ENCODE measurements around the gene PTK7.
A peak's percentile ranks its signal among the peaks of the same experiment; 100 is the strongest.

The PTK7 gene

DNA sequence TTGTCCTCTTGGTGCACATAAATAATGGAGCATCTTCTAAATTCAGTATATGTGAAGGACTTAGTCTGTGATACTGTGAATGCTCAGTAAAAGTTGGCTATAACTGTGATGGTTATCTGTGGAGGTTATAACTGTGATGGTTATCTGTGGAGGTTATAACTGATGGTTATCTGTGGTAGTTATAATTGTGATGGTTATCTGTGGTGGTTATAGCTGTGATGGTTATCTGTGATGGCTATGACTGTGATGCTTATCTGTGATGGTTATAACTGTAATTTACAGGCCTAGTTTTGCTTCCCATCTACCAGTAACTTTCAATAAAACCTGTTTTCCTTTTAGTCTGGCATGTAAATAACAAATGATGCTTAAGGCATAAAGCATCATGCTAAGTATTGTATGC lies 16.5 kb downstream of the PTK7 start:
- Histone ChIP-seq H3K9ac (no peak overlapping the region), H3K4me1 (peaks cover 32% of the 10 kb centered on the region), H3K27ac (no peak overlapping the region), H3K9me3 (ENCODE audit: control insufficient read depth, low read length) (no peaks in the 10 kb centered on the region), H3K4me2 (ENCODE audit: low read length) (no peak overlapping the region), H3K27me3 (ENCODE audit: control insufficient read depth, insufficient read depth, low read length) (no peaks in the 10 kb centered on the region), H3K79me2 (peaks cover 3% of the 10 kb centered on the region), H3K4me3 (ENCODE audit: low read depth, low read length) (no peak overlapping the region), H2AFZ (no peak overlapping the region), H3K36me3 (ENCODE audit: control insufficient read depth, insufficient read depth, low read length) (no peaks in the 10 kb centered on the region)
- TF ChIP-seq, protein P1, sequence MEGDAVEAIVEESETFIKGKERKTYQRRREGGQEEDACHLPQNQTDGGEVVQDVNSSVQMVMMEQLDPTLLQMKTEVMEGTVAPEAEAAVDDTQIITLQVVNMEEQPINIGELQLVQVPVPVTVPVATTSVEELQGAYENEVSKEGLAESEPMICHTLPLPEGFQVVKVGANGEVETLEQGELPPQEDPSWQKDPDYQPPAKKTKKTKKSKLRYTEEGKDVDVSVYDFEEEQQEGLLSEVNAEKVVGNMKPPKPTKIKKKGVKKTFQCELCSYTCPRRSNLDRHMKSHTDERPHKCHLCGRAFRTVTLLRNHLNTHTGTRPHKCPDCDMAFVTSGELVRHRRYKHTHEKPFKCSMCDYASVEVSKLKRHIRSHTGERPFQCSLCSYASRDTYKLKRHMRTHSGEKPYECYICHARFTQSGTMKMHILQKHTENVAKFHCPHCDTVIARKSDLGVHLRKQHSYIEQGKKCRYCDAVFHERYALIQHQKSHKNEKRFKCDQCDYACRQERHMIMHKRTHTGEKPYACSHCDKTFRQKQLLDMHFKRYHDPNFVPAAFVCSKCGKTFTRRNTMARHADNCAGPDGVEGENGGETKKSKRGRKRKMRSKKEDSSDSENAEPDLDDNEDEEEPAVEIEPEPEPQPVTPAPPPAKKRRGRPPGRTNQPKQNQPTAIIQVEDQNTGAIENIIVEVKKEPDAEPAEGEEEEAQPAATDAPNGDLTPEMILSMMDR (IDR thresholded peaks at IDR 0.05): no peak

DNA sequence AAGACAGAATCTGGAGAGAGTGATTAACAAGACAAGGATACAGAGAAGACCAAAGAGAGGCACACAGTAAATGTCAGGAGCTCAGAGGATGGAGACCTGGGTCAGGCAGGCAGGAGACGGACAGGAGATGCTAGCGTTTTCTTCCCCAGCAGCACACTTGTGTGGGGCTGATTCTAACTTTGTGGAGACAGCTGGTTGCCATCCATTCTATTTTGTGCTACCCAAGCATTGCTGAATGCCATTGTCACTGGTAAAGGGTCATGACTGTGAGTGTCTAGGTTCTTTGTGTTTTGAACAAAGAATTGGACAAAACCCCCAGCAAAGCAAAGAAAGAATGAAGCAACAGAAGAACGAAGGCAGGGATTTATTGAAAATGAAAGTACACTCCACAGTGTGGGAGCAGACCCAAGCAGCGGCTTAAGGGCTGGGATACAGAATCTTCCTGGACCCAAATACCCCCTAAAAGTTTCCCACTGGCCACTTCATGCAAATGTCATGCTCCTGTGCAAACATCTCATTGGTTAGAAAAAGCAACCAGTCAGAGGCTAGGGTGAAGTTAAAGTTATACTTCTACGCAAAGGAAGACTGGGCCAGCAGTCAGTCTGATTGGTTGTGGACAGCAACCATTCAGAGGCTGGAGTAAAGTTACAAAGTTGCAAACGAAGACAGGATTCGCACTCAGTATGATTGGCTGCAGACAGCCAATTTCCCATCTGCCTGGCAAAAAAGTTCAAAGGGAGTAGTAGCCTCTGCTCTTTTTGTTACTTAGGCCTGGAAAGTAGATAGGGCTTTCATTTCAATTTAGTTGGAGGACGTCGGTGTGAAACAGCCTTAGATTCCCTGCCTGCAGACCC lies 17.5 kb downstream of the PTK7 start:
- peak overlapping the region; percentile 51 for H3K27ac ChIP-seq
- TF ChIP-seq, protein P1 (IDR thresholded peaks at IDR 0.05): no peak
- H3K36me3 ChIP-seq (ENCODE audit: control insufficient read depth, insufficient read depth, low read length): no peaks in the 10 kb centered on the region
- peaks cover 39% of the 10 kb centered on the region for H3K4me1 ChIP-seq
- no peaks in the 10 kb centered on the region for H3K27me3 ChIP-seq (ENCODE audit: control insufficient read depth, insufficient read depth, low read length)
- no peak overlapping the region for H3K9ac ChIP-seq
- no peaks in the 10 kb centered on the region for H3K9me3 ChIP-seq (ENCODE audit: control insufficient read depth, low read length)
- no peak overlapping the region for H3K4me2 ChIP-seq (ENCODE audit: low read length)
- peaks cover 2% of the 10 kb centered on the region for H3K79me2 ChIP-seq
- no peak overlapping the region for H3K4me3 ChIP-seq (ENCODE audit: low read depth, low read length)
- peak overlapping the region; percentile 48 for H2AFZ ChIP-seq

DNA sequence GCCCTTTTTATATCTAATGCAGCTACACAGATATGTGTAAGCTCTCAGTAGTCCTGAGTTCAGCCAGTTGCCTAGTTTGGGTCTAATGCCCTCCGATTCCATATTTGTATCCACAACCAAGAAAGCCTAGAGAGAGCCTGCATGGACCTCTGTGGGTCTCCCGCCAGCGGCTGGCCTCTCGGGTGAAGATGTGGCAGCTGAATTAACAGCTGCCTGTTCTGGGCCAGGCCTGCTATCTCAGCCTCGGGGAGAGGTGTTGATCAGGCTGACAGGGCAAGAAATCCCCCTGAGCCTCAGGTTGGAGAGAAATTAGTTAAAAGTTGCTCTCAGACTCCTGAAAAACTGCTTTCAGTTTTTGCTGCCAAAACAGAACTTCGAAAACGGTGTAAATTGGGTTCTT lies 19.8 kb downstream of the PTK7 start:
- Histone ChIP-seq H3K36me3 (ENCODE audit: control insufficient read depth, insufficient read depth, low read length) (no peaks in the 10 kb centered on the region), H3K9ac (no peak overlapping the region), H3K4me3 (ENCODE audit: low read depth, low read length) (no peak overlapping the region), H3K27ac (no peak overlapping the region), H3K9me3 (ENCODE audit: control insufficient read depth, low read length) (no peaks in the 10 kb centered on the region), H3K27me3 (ENCODE audit: control insufficient read depth, insufficient read depth, low read length) (no peaks in the 10 kb centered on the region), H3K4me2 (ENCODE audit: low read length) (no peak overlapping the region), H2AFZ (peak overlapping the region; percentile 77), H3K4me1 (peaks cover 27% of the 10 kb centered on the region), H3K79me2 (peaks cover 3% of the 10 kb centered on the region)
- TF ChIP-seq, protein P1 (IDR thresholded peaks at IDR 0.05): no peak

DNA sequence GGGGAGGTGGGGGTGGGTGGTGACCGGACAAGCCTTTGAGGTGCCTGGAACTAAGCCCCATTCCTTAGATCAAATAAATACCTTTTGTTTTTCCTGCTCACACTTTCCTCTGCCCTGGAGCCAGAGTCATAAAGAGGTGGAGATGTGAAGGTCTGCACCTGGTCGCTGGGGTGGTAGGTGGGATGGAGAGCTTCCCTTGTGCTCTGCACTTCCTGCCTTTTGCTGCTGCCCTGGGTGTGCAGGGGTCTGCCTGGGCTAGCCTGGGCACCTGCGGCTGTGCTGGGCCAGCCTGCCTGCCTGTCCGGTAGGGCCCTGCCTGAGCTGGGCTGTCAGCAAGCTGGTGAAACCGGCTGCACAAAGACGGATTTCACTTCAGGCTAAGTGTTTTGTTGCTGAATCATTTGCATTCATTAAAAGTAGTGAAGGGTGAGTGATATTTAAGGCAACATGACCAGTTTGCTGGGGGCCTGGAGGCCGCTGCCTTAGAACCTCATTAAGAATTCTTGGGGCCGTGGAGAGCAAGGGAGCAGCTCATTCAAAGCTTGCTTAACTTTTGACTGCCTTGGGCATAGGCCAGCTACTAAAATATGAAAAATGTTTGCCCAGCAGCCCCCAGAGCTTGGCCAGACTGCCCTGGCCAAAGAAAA lies 20.5 kb downstream of the PTK7 start:
- Histone ChIP-seq H2AFZ (peak overlapping the region; percentile 77), H3K4me3 (ENCODE audit: low read depth, low read length) (no peak overlapping the region), H3K27me3 (ENCODE audit: control insufficient read depth, insufficient read depth, low read length) (no peaks in the 10 kb centered on the region), H3K9ac (no peak overlapping the region), H3K27ac (peak overlapping the region; percentile 73), H3K79me2 (peaks cover 4% of the 10 kb centered on the region), H3K36me3 (ENCODE audit: control insufficient read depth, insufficient read depth, low read length) (no peaks in the 10 kb centered on the region), H3K4me1 (peaks cover 27% of the 10 kb centered on the region), H3K4me2 (ENCODE audit: low read length) (no peak overlapping the region), H3K9me3 (ENCODE audit: control insufficient read depth, low read length) (no peaks in the 10 kb centered on the region)
- TF ChIP-seq, protein P1 (IDR thresholded peaks at IDR 0.05): no peak

All from parathyroid adenoma (tissue), 2 donors.